ENCODE results near the gene C1orf185. TPM values are rescaled to one million over a fixed set of nuclear protein-coding genes. Genes with fewer than 3 reads are reported as not detected.
"Not testable (repeated sequence)": the region's sequence is repeated elsewhere in the genome, so short reads cannot be mapped to it uniquely, and the experiment has no call there.

Gene C1orf185
- total and polyA plus RNA-seq, 7 donors: not detected

DNA sequence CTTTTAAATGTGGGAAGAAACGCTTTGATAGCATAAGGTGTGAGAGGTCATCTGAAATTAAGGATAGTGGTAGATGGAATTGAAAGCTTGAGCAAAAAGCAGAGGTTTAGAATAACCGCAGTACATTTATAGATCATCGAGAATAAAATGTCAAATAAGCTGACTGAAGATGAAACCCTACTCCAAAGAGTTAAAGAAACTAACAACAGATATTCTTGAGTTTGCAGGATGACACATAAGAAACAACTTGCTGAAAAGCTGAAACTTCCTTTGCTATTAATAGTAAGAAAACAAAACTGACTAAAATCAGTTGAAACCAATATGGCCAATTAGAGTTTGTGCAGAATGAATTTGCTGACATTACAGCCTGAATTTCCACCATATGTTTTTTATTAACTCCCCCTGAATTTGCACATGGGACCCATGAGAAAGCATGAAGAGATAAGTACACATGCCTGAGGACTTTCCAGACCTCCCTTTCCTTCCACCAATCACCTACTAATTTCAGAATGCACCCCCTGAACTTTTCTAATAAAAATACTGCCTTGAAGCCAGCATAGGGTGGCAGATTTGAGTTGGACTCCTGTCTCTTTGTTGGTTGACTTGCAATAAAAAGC, 1.7 kb upstream of the C1orf185 start:
- Histone ChIP-seq H3K4me1 (no peaks in the 10 kb centered on the region), H3K9me3 (no peaks in the 10 kb centered on the region), H3K4me3 (no peak overlapping the region), H3K27ac (no peak overlapping the region), H3K36me3 (no peaks in the 10 kb centered on the region), H3K27me3 (no peaks in the 10 kb centered on the region)
- no peak for TF ChIP-seq EP300 (IDR thresholded peaks at IDR 0.05)
- TF ChIP-seq, protein P1, sequence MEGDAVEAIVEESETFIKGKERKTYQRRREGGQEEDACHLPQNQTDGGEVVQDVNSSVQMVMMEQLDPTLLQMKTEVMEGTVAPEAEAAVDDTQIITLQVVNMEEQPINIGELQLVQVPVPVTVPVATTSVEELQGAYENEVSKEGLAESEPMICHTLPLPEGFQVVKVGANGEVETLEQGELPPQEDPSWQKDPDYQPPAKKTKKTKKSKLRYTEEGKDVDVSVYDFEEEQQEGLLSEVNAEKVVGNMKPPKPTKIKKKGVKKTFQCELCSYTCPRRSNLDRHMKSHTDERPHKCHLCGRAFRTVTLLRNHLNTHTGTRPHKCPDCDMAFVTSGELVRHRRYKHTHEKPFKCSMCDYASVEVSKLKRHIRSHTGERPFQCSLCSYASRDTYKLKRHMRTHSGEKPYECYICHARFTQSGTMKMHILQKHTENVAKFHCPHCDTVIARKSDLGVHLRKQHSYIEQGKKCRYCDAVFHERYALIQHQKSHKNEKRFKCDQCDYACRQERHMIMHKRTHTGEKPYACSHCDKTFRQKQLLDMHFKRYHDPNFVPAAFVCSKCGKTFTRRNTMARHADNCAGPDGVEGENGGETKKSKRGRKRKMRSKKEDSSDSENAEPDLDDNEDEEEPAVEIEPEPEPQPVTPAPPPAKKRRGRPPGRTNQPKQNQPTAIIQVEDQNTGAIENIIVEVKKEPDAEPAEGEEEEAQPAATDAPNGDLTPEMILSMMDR (IDR thresholded peaks at IDR 0.05): no peak
- no peak for TF ChIP-seq POLR2A (IDR thresholded peaks at IDR 0.05)
- TF ChIP-seq POLR2AphosphoS5 (IDR thresholded peaks at IDR 0.05): no peak
- intact Hi-C loops (cut with DNase I): no loop called here
- WGBS, 2 donors: 63 to 81% methylated on average over 3 of the region's 3 CpGs
- DNase-seq: no peak

DNA sequence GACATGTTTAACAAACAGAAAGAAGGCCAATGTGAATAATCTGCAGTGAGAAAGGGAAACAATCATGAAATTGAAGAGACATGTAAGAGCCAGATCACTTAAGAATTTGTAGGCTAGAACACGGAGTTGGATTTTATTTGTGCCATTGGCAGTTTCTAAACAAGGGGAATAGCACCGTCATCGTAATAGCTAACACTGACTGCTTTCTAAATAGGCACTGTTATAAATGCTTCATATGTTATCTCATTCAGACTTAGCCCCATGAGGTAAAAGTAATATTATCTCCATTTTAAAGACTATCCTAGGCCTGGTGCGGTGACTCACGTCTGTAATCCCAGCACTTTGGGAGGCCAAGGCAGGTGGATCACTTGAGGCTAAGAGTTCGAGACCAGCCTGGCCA, 12.1 kb downstream of the C1orf185 start:
- no peaks in the 10 kb centered on the region for H3K27me3 ChIP-seq
- no peak overlapping the region for H3K4me3 ChIP-seq
- DNase-seq: no peak
- intact Hi-C loops (cut with DNase I): no loop called here
- no peak overlapping the region for H3K27ac ChIP-seq
- no peak for TF ChIP-seq POLR2A (IDR thresholded peaks at IDR 0.05)
- TF ChIP-seq, protein P1 (IDR thresholded peaks at IDR 0.05): no peak
- TF ChIP-seq POLR2AphosphoS5 (IDR thresholded peaks at IDR 0.05): no peak
- WGBS, 2 donors: 48 to 77% methylated on average over 6 of the region's 6 CpGs
- H3K36me3 ChIP-seq: no peaks in the 10 kb centered on the region
- no peaks in the 10 kb centered on the region for H3K4me1 ChIP-seq
- peaks cover 0 to 3% (median 0%) of the 10 kb centered on the region in 4 donors for H3K9me3 ChIP-seq

DNA sequence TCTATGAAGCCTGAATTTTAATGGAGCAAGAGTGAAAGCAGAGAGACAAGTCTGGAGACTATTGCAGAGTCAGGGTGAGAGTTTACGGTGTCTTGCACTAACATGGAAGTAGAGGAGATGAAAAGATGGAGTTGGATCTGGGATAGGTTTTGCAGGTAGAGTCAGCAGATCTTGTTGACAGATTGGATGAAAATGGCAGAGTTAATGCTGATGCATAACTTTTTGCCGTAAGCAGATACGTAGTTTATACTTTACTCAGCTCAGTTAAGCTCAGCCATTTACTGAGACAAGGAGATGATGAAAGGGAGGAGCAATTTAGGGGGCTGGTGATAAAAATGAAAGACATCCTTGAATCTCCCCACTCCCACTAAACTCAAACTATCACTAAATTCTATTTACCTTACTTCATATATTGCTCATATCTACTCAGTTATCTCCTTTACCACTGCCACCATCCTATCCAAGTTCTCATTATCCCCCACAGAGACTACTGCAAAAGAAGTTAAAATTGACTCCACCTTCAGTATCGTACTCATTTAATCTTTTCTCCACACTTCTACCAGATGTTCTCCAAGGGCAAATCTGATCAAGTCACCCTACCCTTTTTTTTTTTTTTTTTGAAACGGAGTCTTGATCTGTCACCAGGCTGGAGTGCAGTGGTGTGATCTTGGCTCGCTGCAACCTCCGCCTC, 13.8 kb downstream of the C1orf185 start:
- WGBS, 2 donors: 91 to 93% methylated on average over 7 of the region's 7 CpGs
- intact Hi-C loops (cut with DNase I): no loop called here

DNA sequence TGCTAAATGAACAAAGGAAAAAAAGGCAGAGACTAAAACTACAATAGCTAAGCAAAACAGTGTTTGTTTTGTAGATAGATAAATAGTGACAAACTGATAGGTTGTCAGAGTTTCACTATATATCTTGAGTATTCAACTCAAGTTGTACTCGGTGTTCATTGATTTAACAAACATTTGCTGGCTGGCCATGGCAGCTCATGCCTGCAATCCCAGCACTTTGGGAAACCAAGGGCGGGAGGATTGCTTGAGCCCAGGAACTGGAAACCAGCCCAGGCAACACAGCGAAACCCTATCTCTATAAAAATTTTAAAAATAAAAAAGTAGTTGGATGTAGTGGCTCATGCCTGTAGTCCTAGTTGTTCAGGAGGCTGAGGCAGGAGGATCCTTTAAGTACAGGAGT, 17.3 kb downstream of the C1orf185 start:
- Histone ChIP-seq H3K4me1 (no peaks in the 10 kb centered on the region), H3K27ac (no peak overlapping the region), H3K4me3 (no peak overlapping the region), H3K27me3 (no peaks in the 10 kb centered on the region), H3K9me3 (no peaks in the 10 kb centered on the region), H3K36me3 (no peaks in the 10 kb centered on the region)
- DNase-seq: no peak
- WGBS, 2 donors: 85 to 89% methylated on average over 3 of the region's 3 CpGs
- intact Hi-C loops (cut with DNase I): no loop called here
- TF ChIP-seq, protein P1 (IDR thresholded peaks at IDR 0.05): no peak
- TF ChIP-seq POLR2A (IDR thresholded peaks at IDR 0.05) (no peak), POLR2AphosphoS5 (IDR thresholded peaks at IDR 0.05) (no peak)

More for the DNA sequence above, 13.8 kb downstream of the C1orf185 start:
- H3K4me3 ChIP-seq: no peak overlapping the region
- H3K27me3 ChIP-seq: no peaks in the 10 kb centered on the region
- no peaks in the 10 kb centered on the region for H3K9me3 ChIP-seq
- no peaks in the 10 kb centered on the region for H3K4me1 ChIP-seq
- TF ChIP-seq POLR2AphosphoS5 (IDR thresholded peaks at IDR 0.05): no peak
- H3K36me3 ChIP-seq: no peaks in the 10 kb centered on the region
- H3K27ac ChIP-seq: no peak overlapping the region
- no peak for DNase-seq

DNA sequence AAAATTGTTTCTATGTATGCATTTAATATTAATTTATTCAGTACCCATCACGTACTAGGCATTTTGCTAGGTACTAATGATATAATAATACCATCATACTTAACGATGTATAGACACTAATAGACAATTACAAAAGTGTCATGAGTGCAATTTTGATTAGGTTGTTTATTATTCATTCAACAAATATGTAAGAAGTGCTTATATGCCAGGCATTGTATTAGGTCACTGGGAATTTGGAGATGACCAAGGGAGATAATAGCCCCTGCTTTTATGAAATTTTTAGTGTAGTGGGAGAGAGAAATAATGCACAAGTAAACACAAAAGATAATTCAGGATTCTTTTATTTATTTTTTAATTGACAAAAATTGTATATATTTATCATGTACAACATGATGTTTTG, 18.6 kb downstream of the C1orf185 start:
- no peaks in the 10 kb centered on the region for H3K27me3 ChIP-seq
- WGBS, 2 donors: 78 to 80% methylated on average over 2 of the region's 2 CpGs
- no peak for DNase-seq
- H3K4me1 ChIP-seq: no peaks in the 10 kb centered on the region
- H3K27ac ChIP-seq: no peak overlapping the region
- intact Hi-C loops (cut with DNase I): no loop called here
- TF ChIP-seq, protein P1 (IDR thresholded peaks at IDR 0.05): no peak
- no peak for TF ChIP-seq POLR2AphosphoS5 (IDR thresholded peaks at IDR 0.05)
- TF ChIP-seq POLR2A (IDR thresholded peaks at IDR 0.05): no peak
- no peak for TF ChIP-seq EP300 (IDR thresholded peaks at IDR 0.05)
- no peaks in the 10 kb centered on the region for H3K36me3 ChIP-seq
- no peak overlapping the region for H3K4me3 ChIP-seq
- no peaks in the 10 kb centered on the region for H3K9me3 ChIP-seq

DNA sequence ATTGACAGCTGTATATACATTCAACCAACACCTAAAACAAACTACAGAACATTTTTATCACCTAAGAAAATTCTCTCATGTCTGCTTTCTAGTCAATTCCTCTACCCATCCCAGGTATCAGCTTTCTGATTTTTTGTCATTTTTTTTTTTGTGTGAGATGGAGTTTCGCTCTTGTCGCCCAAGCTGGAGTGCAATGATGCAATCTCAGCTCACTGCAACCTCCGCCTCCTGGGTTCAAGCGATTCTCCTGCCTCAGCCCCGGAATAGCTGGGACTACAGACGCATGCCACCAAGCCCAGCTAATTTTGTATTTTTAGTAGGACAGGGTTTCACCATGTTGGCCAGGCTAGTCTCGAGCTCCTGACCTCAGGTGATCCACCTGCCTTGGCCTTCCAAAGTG, 25.1 kb downstream of the C1orf185 start:
- H3K36me3 ChIP-seq; H3K27ac ChIP-seq; H3K9me3 ChIP-seq; H3K4me3 ChIP-seq; H3K4me1 ChIP-seq; H3K27me3 ChIP-seq; DNase-seq; intact Hi-C loops (cut with DNase I): not testable (repeated sequence)
- 90 to 94% methylated on average over 7 of the region's 7 CpGs for WGBS, 2 donors

Measured in sigmoid colon (tissue), 7 donors.